Measurements from ENCODE around the gene DNAH8.
"Not testable (repeated sequence)": the region's sequence is repeated elsewhere in the genome, so short reads cannot be mapped to it uniquely, and the experiment has no call there.

Gene DNAH8

DNA sequence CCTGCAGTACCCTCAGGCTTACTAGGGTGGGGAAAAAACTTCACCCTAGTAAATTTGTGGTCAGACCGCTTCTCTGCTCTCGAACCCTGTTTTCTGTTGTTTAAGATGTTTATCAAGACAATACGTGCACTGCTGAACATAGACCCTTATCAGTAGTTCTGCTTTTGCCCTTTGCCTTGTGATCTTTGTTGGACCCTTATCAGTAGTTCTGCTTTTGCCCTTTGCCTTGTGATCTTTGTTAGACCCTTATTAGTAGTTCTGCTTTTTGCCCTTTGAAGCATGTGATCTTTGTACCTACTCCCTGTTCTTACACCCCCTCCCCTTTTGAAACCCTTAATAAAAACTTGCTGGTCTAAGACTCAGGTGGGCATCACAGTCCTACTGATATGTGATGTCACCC, 15.4 kb upstream of the DNAH8 start:
- not testable (repeated sequence) for DNase-seq

DNA sequence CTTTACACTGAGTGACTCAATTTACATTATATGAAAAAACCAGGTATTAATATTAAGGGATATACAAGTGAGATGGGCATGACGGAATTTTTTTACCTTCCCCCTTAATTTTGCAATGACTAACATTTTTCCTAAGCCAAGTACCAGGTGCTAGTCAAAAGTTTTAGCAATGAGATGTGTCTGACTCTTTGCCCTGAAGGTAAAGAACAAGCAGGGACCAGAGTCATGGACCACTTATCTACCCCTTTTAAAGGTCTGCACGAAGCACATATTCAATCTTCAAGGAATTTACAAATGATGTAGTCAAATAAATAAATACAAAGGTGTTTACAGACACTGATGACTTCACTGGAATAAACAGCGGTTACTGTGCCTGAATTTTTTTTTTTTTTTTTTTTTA, 13.6 kb upstream of the DNAH8 start:
- no peak for DNase-seq

DNA sequence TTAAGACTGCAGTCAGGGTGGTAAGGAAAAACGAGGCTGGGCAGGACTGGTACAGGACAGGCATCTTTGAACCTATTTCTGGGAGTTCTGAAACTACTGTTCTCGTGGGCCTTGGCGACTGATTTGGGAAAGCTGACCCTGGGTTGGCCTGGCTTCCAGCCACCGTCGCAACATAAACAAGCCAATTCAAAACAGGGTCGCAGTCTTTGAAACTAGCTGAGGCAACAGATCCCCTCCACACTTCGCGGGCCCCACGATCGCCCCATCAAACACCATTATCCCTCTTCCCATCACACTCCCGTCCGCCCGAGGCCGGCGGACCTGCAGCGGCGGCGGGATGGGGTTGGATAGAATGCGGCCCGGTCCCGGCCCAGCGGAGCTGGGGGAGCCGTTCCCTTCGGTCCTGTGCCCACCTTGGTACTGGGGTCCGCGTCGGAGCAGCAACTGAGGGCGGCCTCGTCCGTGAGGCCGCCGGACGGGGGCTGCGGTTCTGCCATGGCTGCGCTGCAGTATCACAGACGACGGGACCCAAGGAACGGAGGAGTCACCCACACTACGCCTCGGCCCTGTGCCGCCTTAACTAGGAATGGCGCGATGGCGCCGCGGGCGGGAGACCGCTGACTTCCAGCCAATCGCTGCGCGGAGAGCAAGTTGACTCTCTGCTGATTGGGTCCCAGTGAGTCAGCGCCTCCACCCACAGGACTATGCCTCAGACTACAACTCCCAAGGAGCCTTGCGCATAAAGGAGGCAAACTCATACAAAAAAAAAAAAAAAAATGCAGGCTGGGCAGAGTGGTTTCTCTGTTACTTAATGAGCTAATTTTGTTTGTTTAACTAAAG, 12.3 kb upstream of the DNAH8 start, which contains the start of gene GLO1:
Gene GLO1, minus strand, starts transcription at position 588 of the 840 bp plus-strand sequence. Its CDS starts 91 bp downstream, at position 497.
- peak; percentile 99 for DNase-seq

DNA sequence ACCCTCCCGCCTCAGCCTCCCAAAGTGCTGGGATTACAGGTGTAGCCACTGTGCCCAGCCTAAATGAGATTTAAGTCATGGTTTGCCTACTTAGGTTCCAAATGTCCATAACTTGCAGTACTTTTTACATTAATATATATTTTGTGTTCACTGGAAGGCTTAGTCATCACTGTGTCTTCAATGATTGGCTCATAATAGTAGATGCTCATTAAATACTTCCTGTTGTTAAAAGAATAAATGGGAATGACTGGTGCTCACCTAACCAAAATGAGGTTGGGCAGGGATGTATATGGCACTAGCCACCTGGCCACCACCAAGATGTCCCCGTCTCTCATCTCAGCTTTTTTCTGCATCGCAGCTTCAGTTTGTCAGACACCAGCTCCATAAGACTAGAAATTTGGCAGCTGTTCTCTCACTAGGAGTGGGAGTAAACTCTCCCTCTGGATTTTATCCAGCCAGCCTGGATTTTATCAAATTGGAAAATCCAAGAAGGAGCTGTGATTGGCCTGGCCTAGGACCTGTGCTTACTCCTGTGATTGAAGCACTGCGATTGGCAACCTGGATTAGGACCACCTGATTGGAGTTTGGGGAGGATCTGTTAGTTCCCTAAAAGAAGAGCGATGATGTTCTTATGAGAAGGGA, 11.0 kb upstream of the DNAH8 start:
- no peak for DNase-seq

DNA sequence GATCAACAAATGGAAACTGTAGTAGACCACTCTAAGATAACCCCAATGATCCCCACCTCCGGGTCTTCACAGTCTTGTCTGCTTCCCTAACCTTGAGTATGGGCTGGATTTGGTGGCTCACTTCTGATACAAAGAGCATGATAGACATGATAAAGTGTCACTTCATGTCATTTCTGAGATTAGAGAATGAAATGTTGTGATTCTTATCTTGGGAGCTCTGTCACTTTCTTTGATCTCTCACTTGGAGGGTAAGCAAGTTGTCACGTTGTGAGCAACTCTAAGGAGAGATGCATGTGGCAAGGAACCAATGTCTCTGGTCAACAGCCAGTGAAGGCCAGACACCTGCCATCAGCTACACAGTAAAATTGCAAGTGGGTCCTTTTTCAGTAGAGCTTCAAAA, 9.2 kb upstream of the DNAH8 start:
- DNase-seq = no peak

DNA sequence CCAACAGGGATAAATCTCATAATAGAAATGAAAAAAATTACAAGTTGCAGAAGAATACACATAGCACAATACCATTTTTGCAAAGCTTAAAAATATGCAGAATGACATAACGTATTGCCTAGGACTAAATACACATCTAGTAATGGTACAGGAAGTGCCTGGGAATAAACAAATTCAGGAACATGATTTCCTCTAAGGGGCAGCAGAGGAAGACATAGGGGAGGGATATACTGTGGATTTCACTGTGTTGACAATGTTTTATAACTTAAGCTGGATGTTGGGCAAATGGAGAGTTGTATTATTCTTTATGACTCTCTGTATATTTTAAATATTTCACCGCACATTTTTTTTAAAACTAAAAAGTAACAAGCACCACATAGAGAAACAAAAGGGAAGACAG, 6.6 kb upstream of the DNAH8 start:
- no peak for DNase-seq

DNA sequence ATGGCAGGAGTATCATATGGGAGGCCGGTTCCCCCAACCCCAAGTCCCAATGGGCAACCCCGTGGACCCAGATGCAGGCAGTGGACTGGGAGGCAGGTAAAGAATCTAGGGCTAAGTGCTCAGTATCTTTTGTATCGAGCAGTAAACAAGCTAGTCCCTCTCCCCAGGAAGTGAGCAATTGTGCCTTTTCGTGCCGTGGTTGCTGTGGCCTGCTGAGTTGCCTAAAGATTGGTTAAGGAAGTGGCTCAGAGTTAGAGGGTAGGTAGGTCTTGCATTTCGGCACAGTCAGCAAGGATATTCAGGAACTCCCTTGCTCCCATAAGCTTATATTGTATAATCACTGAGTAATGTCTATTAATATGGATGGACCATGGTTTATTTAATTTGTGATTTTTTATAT, 1.3 kb upstream of the DNAH8 start:
- DNase-seq = no peak

DNA sequence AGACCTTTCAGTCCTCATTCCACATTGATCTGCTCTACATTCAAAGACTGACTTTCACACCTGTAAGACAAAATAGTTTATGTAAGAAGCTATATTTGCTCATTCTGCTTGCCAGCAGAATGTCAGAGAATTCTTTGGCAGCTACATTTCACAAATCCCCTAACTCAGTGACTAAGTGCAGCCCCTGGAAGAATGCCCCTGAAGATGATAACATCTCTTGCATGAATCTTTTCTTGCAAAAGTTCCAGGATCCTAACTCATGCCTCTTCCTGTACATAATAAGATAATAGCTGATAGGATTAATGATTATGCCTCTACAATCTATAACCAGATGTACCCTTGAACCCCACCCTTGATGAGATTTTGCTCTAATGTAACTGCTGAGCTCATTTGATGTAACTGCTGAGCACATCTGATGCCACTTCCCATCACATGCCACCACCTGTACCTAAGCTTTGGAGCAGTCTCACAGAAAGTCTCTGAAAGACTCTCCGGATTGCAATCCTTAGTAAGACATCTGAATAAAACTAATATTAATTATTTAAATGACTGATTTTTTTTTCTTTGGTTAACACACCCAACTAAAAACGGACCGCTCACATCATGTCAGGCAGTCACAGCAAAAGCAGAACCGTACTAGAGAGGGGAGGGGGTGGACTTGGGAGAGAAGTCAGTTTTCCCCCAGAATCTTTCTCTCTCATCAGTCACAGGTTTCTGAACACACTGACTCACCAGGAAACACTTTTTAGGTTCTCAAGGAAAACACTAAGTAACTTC, 684 bp upstream of the DNAH8 start:
- DNase-seq = peak; percentile 28

DNA sequence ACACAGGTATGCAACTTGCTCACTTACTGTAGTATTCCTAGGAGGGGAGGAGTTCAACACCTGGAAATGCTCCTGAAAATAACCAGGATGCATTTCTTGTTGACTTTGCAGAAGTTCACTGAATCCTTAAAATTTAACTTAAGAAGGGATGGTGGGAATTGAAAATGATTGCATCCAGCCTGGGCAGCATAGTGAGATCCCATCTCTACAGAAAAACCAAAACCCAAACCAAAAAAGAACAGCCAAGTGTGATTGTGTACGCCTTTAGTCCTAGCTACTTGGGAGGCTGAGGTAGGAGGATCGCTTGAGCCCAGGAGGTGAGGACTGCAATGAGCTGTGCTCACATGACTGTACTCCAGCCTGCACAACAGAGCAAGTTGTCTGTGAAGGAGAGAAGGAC, 1.7 kb downstream of the DNAH8 start:
- no peak for DNase-seq

DNA sequence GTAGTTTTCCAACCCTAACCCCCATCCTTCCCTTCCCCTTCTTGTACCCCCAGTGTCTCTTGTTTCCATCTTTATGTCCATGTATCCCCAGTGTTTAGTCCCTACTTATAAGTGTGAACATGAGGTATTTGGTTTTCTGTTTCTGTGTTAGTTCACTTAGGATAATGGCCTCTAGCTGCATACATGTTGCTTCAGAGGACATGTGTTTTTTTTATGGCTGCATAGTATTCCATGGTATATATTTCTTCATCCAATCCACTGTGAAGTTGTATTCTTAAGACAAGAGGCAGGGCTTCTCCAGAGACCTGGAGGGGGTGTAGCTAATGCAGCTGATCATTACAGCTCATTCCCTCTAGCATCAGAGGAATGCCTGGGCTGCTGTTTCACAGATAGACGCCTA, 4.2 kb downstream of the DNAH8 start:
- DNase-seq = no peak

DNA sequence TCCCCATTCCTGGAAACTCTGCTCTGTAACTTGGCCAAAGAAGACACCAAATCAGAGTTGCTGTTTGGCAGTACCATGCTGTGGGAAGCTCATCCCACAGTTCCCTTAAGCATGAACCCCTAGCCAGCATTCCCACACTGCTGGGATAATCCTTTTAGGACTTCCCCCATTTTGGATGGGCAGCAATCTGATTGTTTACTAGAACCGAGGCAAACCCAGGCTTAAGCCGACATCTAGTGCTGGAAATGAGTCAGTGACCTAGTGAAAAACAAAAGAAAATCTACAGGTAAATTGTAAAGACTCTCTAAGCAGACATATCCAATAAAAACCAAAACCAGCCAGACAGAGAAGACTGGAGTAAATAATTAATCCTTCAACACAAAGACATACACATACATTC, 5.2 kb downstream of the DNAH8 start:
- no peak for DNase-seq

DNA sequence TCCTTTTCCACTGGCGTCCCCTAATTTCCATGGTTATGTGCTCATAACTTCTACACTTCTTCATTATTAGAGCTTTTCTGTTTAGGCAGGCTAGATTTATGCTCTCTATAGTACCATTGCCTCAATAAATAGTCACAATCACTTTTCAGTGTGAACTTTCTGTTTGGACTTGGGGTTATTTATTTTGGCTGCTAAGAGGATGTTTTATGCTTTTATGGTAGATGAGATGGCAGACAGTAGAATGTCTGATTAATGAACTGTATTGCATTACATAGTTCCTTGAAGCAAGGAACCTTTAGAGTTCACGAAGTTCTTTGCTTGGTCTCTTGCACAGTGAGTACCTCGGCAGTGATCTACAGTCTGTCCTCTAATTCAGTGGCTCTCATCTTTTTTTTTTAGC, 6.9 kb downstream of the DNAH8 start:
- no peak for DNase-seq

DNA sequence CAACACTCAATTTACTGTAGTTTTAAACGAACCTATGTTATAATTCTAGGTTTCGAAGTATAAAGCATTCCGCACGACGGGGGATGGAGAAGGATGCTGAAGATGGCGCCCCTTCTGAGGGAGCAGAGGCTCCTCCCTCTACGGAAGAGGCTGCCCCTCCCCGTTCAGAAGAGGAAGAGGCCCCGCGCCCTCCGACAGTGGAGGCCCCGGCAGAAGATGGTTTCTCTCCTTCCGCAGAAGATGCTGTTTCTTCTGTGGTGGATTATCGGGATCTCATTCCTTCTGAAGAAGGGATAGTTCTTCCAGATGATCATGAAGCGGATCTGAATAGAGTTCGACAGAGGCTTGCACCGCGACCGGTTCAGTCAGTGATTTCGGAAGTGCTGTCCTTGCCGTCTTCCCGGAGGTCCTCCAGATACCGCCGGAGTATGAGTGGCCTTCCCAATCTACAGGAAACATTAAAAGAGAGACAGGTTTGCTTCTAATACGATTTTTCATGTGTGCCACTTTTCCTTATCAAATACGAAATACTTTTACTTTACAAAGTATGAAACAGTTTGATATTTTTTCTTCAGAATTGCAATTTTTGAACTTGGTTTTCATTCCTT, 7.7 kb downstream of the DNAH8 start:
- DNase-seq = no peak

DNA sequence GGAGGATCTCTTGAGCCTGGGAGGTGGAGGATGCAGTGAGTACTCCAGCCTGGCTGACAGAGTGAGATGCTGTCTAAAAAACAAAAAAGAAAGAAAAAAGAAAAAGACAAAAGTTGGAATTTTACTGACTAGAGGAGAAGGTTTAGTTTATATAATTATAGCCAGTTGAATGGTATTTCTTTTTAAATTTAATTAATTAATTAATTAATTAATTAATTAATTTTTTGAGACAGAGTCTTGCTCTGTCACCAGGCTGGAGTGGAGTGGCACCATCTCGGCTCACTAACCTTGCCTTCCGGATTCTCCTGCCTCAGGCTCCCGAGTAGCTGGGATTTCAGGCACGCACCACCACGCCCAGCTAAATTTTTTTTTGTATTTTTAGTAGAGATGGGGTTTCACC, 8.7 kb downstream of the DNAH8 start:
- no peak for DNase-seq

DNA sequence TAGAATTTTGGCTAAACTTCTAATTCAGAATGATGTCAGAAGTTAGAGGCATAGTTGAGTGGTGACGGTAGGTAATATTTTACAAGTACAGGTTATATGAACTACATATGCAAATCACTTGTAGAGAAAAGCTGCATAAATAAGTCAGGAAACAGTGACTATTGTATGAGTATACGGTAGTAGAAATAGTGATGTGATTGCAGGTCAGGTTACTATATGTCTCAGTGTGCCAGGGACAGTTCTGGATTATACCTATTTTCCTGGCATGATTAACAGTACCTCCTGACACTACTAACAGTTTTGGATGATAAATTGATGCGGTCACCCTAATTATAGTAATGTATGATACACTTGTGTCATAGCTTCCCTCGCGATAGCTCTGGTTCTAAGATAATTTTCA, 9.2 kb downstream of the DNAH8 start:
- no peak for DNase-seq

DNA sequence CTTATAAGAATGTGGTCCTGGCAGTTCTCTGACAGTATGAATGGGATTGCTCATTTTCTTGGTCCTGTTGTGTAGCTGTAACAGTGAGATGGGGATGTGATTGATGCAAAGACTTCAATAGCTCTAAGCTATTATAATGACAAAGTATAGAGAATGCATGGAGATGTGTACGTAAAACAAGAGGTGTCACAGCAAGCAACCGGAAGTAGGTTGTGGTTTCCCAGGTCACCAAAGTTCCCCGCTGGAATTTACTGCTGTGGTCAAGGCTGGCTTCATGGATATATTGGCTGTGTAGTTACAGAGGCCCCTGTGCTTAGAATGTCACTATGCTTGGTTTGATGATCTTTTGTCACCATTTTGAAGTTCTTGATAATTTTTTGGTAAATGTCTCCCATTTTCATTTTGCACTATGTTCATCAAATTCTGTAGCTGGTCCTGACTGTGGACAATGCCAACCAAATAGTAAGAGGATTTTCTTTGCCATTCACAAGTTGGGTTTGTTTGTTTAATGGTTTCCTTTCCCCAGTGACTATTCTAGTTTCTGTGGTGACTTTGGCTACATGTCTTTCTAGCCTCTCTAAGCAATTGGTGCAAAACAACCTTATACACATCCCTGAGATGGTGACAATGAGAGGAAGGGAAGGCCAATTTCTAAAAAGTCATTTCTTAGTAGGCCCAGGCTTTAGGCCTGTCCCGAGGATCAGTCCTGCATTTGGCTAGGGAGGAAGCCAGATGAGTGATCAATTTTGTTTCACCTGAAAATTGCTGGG, 10.5 kb downstream of the DNAH8 start:
- no peak for DNase-seq

DNA sequence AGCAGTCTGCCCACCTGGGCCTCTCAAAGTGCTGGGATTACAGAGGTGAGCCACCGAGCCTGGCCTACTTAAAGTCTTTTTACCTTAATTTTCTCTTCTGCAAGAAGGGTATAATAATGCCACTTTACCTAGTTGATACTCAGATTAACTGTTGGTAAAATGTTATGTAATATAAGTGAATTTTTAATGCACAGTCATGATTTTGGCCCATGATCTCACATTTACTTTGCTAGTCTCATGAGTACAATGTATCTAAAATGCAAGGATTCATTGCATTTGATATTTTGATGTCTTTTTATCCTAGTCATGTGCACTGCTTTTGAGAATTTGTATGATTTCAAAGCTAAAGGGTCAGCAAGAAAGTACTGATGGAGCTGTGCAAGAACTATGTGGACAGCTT, 13.1 kb downstream of the DNAH8 start:
- DNase-seq = no peak

DNA sequence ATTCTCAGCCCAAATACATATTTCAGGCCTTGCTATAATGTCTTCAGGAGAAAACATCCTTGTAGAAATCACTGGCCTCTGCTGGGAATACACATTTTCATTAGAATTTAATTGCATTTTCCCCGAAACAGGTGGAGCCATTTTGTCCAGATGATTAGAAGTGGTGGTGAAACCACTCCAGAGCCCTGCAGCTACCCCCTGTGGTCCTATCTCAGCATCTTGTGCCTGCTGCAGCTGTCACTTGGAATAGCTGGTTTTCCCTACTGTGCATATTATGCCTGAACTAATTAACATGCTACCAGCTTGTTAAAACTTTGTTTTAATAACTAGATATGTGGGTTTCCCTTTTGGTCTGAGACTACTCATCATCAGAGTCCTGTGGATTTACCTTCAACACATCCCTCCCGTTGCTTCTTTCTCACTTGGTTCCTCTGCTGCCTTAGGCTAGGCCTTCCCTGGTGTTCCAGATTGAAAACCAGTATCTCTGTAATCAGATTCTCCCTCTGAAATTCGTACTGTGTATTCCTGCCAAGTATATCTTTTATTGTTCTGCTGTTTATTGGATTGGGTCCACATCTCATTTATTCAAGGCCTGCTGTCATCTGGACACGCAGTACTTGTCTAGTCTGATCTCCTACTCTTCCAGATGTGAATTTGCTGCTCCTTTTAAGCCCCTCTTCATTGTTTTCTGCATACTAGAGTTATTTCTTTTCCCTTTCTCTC, 15.2 kb downstream of the DNAH8 start:
- DNase-seq = peak; percentile 22

DNA sequence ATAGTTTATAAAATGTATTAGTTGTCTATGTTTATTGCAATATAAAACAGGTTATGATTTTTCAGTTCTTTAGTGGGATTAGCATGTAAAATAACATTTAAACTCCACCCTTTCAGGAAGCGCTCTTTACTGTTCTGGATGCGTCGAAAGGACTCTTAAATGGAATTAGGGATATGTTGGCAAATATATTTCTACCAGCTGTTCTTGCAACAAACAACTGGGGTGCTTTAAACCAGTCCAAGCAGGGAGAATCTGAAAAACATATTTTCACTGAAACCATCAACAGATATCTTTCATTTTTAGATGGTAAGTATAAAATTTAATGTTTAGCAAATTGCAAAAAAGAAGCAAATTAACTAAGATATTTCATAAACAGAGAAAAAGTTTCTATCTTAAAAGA, 21.8 kb downstream of the DNAH8 start:
- no peak for DNase-seq

DNA sequence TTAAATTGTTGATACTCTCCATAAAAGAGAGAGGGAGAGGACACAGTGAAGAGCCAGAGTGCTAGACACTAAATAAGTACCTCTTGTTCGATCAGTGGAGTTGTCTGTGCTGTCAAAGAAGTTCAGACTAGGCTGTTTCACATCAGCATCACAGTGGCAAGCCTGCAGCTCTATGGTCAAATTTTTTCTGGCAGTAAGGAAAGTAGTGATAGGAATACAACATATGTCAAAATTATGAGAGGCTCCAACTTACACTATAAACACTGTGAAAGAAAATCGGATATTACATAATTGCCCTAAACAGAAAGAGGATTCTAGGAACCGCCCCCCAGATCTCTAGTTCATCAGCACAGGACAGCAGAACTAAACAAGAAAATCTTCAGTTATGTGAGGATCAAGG, 23.1 kb downstream of the DNAH8 start:
- no peak for DNase-seq

DNA sequence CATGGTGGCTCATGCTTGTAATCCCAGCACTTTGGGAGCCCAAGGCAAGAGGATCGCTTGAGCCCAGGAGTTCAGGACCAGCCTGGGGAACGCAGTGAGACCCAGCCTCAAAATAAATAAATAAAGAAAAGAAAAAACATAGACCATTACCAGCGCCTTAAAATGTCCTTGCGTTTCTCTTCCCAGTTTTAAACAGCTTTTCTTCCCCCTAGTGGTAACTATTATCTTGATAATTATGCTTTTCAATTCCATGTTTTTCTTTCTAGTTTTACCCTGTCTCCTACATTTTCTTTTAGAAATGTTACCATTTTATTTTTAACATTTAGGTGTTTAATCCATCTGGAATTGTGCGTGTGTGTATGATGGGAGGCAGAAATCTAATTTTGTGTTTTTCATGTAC, 24.4 kb downstream of the DNAH8 start:
- no peak for DNase-seq

DNA sequence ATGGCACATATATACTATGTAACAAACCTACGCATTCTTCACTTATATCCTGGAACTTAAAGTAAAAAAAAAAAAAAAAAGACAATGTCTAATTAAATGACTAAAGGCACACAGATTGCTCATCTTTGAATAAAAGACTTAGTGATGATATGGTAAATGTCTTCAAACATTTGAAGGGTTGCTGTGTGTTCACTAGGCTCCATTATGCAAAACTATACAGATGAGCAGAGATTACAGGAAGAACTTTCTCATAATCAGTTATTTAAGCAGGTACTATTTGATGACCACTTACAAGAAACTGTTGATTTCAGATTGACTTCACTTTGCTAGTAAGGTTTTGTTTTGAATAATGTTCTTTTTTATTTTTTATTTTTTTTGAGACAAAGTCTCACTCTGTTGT, 34.4 kb downstream of the DNAH8 start:
- no peak for DNase-seq
